HepG2 (cell line): Measurements from ENCODE around the gene ZNF141. TPM values are rescaled to one million over a fixed set of nuclear protein-coding genes. Genes with fewer than 3 reads are reported as not detected.

Experiments used
- ATAC-seq: fragments of 200-7000 bp; cut with Tn5 transposase; 3 replicates; pipeline ENCODE4 v1.9.1; 2020; ENCODE audit warnings: mild to moderate bottlenecking, moderate library complexity
- BruUV-seq: library from RNA; stranded (reverse); fragments of 400-500 nt; replicated peaks from 2 replicates; lab custom pipeline; 2021; lab: Mats Ljungman, UMichigan
- CTCF ChIA-PET: fragments of 300-600 bp; formaldehyde crosslinking; extraction: SDS; loops from one replicate; lab custom pipeline; 2021; ENCODE audit warnings: low total read pairs, inconsistent platforms, low intra/inter-chr PET ratio; lab: Yijun Ruan, JAX
- POLR2A ChIA-PET: fragments of 350-600 bp; sonication (Branson Sonifier 250); formaldehyde crosslinking; loops from one replicate; lab custom pipeline; 2020; ENCODE audit warnings: antibody characterized with exemption, inconsistent platforms; lab: Yijun Ruan, JAX
- DNase-seq: peaks from one replicate; pipeline ENCODE4 v3.0.0-alpha.2; 2015; ENCODE audit warnings: low spot score
- FAIRE-seq: peaks from 3 replicates; lab custom pipeline; 2011; peaks lifted over from hg19 to GRCh38; lab: Jason Lieb, UNC
- H2AFZ ChIP-seq: one replicate; pipeline ENCODE4 v1.6.1; 2011; ENCODE audit warnings: low read length, inconsistent platforms
- H3K27ac ChIP-seq: fragments of 300-600 bp; 3 replicates; pipeline ENCODE4 v1.8.0; 2011; ENCODE audit warnings: mixed run types, mild to moderate bottlenecking, mixed read lengths, low read length, inconsistent platforms; ENCODE audit not compliant: insufficient read depth; ENCODE audit errors: extremely low read length
- H3K27me3 ChIP-seq, 2 experiments: fragments of 200-600 bp in 1 of 2; 2 replicates in 1 of 2; 3 replicates in 1 of 2; pipeline versions ENCODE4 v1.6.0 to v1.8.0; 2011; ENCODE audit warnings: low read length in 2 of 2, mild to moderate bottlenecking in 2 of 2, moderate library complexity in 2 of 2, inconsistent platforms in 1 of 2; ENCODE audit not compliant: insufficient read depth in 2 of 2, control insufficient read depth in 1 of 2
- H3K36me3 ChIP-seq, 2 experiments: fragments of 200-600 bp in 1 of 2; replicated peaks in 1 of 2; 2 replicates in 1 of 2; 3 replicates in 1 of 2; pipeline versions ENCODE4 v1.5.1 to v1.8.0; 2011; ENCODE audit warnings: low read length in 2 of 2, inconsistent platforms in 1 of 2; ENCODE audit not compliant: insufficient read depth in 2 of 2, control insufficient read depth in 1 of 2
- H3K4me1 ChIP-seq: 2 replicates; pipeline ENCODE4 v1.5.1; 2012; ENCODE audit warnings: low read length, inconsistent platforms; ENCODE audit not compliant: insufficient read depth
- H3K4me2 ChIP-seq: 2 replicates; pipeline ENCODE4 v1.6.0; 2011; ENCODE audit warnings: low read depth, low read length, inconsistent platforms
- H3K4me3 ChIP-seq, 3 experiments: fragments of 200-600 bp in 1 of 3; sonication (generic), shearing (Covaris generic) in 1 of 3; replicated peaks in 1 of 3; 2 replicates each; pipeline ENCODE4 v1.5.1; 2011 to 2016; ENCODE audit warnings: low read length in 3 of 3, inconsistent platforms in 2 of 3, low read depth in 2 of 3, mild to moderate bottlenecking in 2 of 3, control low read depth in 1 of 3, mixed read lengths in 1 of 3; ENCODE audit not compliant: insufficient read depth in 1 of 3
- H3K79me2 ChIP-seq: one replicate; pipeline ENCODE4 v1.6.1; 2011; ENCODE audit warnings: low read length, inconsistent platforms; ENCODE audit not compliant: insufficient read depth
- H3K9ac ChIP-seq: 2 replicates; pipeline ENCODE4 v1.6.0; 2011; ENCODE audit warnings: mild to moderate bottlenecking, low read depth, low read length, inconsistent platforms; ENCODE audit not compliant: insufficient read depth
- H3K9me3 ChIP-seq: 2 replicates; pipeline ENCODE4 v1.5.1; 2012; ENCODE audit warnings: mild to moderate bottlenecking, low read length
- H4K20me1 ChIP-seq: 2 replicates; pipeline ENCODE4 v1.6.0; 2011; ENCODE audit warnings: inconsistent platforms, mild to moderate bottlenecking, low read length, moderate library complexity; ENCODE audit not compliant: insufficient read depth
- DR1 ChIP-seq: sonication (generic); formaldehyde crosslinking; IDR thresholded peaks from 2 replicates; pipeline ENCODE4 v1.8.0; 2021; ENCODE audit warnings: mild to moderate bottlenecking, missing genetic modification reagents, inconsistent platforms
- ELF3 ChIP-seq: IDR thresholded peaks from 2 replicates; pipeline ENCODE4 v1.6.1; 2016; ENCODE audit warnings: missing genetic modification reagents, missing compliant biosample characterization
- FOXM1 ChIP-seq: sonication (generic); formaldehyde crosslinking; IDR thresholded peaks from 2 replicates; pipeline ENCODE4 v1.5.0; 2020; ENCODE audit warnings: missing genetic modification reagents
- PHB2 ChIP-seq: fragments of 450-650 bp; IDR thresholded peaks from 2 replicates; pipeline ENCODE4 v1.6.1; 2018; ENCODE audit not compliant: partially characterized antibody
- POLR2A ChIP-seq, 2 experiments: IDR thresholded peaks; 2 replicates each; pipeline ENCODE4 v1.6.1; 2011; ENCODE audit warnings: low read depth in 2 of 2, low read length in 2 of 2, mild to moderate bottlenecking in 1 of 2, moderate library complexity in 1 of 2; ENCODE audit not compliant: insufficient read depth in 1 of 2
- REPIN1 ChIP-seq: sonication (generic); formaldehyde crosslinking; IDR thresholded peaks from 2 replicates; pipeline ENCODE4 v1.8.0; 2022; ENCODE audit warnings: missing genetic modification reagents, low read depth, mild to moderate bottlenecking, borderline replicate concordance
- RXRB ChIP-seq: IDR thresholded peaks from 2 replicates; pipeline ENCODE4 v1.6.1; 2016; ENCODE audit warnings: borderline replicate concordance, missing genetic modification reagents, missing compliant biosample characterization
- SP140L ChIP-seq: sonication (generic); formaldehyde crosslinking; IDR thresholded peaks from 2 replicates; pipeline ENCODE4 v1.4.0; 2020; ENCODE audit warnings: missing genetic modification reagents, borderline replicate concordance
- XRCC5 ChIP-seq: fragments of 200-400 bp; formaldehyde crosslinking; optimal IDR thresholded peaks from 2 replicates; pipeline ENCODE3; 2017; ENCODE audit warnings: mild to moderate bottlenecking, low read length
- ZMYM2 ChIP-seq: sonication (generic); formaldehyde crosslinking; IDR thresholded peaks from 2 replicates; pipeline ENCODE4 v1.8.0; 2022; ENCODE audit warnings: mild to moderate bottlenecking, missing genetic modification reagents
- ZNF572 ChIP-seq: sonication (generic); formaldehyde crosslinking; IDR thresholded peaks from 2 replicates; pipeline ENCODE4 v1.5.1; 2020; ENCODE audit warnings: mild to moderate bottlenecking, missing genetic modification reagents
- WGBS: methylation state at CpG from one replicate; pipeline ENCODE4 v1.1.6; 2017; ENCODE audit warnings: low lambda C conversion rate; 5-methylcytosine and 5-hydroxymethylcytosine counted together
- in situ Hi-C: cut with HindIII; loops from 2 replicates; pipeline ENCODE4 v1.10.0; 2017; ENCODE audit warnings: low pct_unique_long_range_greater_than_20kb; ENCODE audit not compliant: extremely low pct_ligation_motif_present
- intact Hi-C: fragments of 100-400 bp; cut with micrococcal nuclease; formaldehyde crosslinking; loops from one replicate; pipeline ENCODE4 v1.10.0; 2022; ENCODE audit not compliant: unreplicated experiment
- polyA plus RNA-seq, 8 experiments: library from polyadenylated mRNA; depleted of rRNA in 3 of 8; stranded (reverse) in 7 of 8; unstranded in 1 of 8; fragments of >200 nt; fragmentation: Illumina TruSeq in 4 of 8; extraction: Trizol in 4 of 8; gene quantifications; 2 replicates each; pipeline versions ENCODE4 v1.2.1 to v1.2.3, GENCODE V29; 2011 to 2016; ENCODE audit warnings: low read depth in 4 of 8, missing spikeins in 1 of 8, mixed read lengths in 1 of 8; ENCODE audit not compliant: insufficient read depth in 1 of 8
- total RNA-seq, 5 experiments: library from RNA; depleted of rRNA; stranded (reverse); fragments of >200 nt; fragmentation: Illumina TruSeq; extraction: Trizol; gene quantifications; 2 replicates each; pipeline ENCODE4 v1.2.3, GENCODE V29; 2016; ENCODE audit warnings: low read depth in 1 of 5
- TF ChIP-seq, protein P1 (sequence below): sonication (generic); formaldehyde crosslinking; IDR thresholded peaks from 2 replicates; pipeline ENCODE4 v1.4.0; 2020; ENCODE audit warnings: missing genetic modification reagents, borderline replicate concordance

ZNF141 gene
- total and polyA plus RNA-seq, 2 of the 13 experiments (the other 11 are each of a cell fraction or from before 2014, with no cell fraction given) = not detected

DNA sequence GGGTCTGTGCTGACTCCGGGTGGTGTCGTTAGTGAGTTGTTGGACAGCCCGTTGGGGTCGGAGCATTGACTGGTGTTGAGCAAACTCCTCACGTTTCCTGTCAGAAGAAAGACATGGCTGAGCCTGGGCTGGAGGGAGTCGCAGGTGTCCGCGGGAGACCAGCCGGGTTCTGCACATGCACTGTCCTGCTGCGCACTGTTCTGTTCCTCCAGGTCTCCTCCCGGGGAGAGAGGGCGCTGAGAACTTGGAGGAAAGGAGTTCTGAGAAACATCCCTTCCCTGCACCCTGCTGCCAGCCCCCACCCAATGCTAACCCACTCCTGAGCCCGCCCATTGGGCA, 1.1 kb downstream of the ZNF141 start:
- ATAC-seq (no peak), DNase-seq (no peak), FAIRE-seq (no peak)
- H3K4me2 ChIP-seq = no peak overlapping the region
- ChIA-PET CTCF (no interaction called here), POLR2A (no interaction called here)
- 71% methylated on average over 12 of the region's 13 CpGs for WGBS
- H3K27ac ChIP-seq = no peak overlapping the region
- no peaks in the 10 kb centered on the region for H3K79me2 ChIP-seq
- peaks cover 86% of the 10 kb centered on the region for H3K9me3 ChIP-seq
- no peak overlapping the region for H3K4me3 ChIP-seq
- no peaks in the 10 kb centered on the region for H3K4me1 ChIP-seq
- no peaks in the 10 kb centered on the region for H4K20me1 ChIP-seq
- TF ChIP-seq REPIN1 (CRISPR knock-in tag) (no peak), FOXM1 (CRISPR knock-in tag) (no peak), RXRB (no peak), PHB2 (no peak), ELF3 (no peak), DR1 (CRISPR knock-in tag) (no peak), SP140L (no peak), POLR2A (IDR thresholded peaks at IDR 0.05; ENCODE audit: insufficient read depth in 1 of 2, low read depth in 2 of 2, low read length in 2 of 2) (no peak), XRCC5 (no peak), ZNF572 (CRISPR knock-in tag) (no peak), ZMYM2 (CRISPR knock-in tag) (no peak)
- TF ChIP-seq, protein P1, sequence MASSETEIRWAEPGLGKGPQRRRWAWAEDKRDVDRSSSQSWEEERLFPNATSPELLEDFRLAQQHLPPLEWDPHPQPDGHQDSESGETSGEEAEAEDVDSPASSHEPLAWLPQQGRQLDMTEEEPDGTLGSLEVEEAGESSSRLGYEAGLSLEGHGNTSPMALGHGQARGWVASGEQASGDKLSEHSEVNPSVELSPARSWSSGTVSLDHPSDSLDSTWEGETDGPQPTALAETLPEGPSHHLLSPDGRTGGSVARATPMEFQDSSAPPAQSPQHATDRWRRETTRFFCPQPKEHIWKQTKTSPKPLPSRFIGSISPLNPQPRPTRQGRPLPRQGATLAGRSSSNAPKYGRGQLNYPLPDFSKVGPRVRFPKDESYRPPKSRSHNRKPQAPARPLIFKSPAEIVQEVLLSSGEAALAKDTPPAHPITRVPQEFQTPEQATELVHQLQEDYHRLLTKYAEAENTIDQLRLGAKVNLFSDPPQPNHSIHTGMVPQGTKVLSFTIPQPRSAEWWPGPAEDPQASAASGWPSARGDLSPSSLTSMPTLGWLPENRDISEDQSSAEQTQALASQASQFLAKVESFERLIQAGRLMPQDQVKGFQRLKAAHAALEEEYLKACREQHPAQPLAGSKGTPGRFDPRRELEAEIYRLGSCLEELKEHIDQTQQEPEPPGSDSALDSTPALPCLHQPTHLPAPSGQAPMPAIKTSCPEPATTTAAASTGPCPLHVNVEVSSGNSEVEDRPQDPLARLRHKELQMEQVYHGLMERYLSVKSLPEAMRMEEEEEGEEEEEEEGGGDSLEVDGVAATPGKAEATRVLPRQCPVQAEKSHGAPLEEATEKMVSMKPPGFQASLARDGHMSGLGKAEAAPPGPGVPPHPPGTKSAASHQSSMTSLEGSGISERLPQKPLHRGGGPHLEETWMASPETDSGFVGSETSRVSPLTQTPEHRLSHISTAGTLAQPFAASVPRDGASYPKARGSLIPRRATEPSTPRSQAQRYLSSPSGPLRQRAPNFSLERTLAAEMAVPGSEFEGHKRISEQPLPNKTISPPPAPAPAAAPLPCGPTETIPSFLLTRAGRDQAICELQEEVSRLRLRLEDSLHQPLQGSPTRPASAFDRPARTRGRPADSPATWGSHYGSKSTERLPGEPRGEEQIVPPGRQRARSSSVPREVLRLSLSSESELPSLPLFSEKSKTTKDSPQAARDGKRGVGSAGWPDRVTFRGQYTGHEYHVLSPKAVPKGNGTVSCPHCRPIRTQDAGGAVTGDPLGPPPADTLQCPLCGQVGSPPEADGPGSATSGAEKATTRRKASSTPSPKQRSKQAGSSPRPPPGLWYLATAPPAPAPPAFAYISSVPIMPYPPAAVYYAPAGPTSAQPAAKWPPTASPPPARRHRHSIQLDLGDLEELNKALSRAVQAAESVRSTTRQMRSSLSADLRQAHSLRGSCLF (CRISPR knock-in tag) = no peak
- in situ Hi-C loops (no loop called here), intact Hi-C loops (no loop called here)
- BruUV-seq = no TSS peak
- H3K9ac ChIP-seq = no peak overlapping the region
- H2AFZ ChIP-seq = no peak overlapping the region
- H3K36me3 ChIP-seq = no peaks in the 10 kb centered on the region
- no peaks in the 10 kb centered on the region for H3K27me3 ChIP-seq
